Small intestine (tissue), 7 donors: Measurements from ENCODE around the gene TMEM101. TPM values are rescaled to one million over a fixed set of nuclear protein-coding genes. Genes with fewer than 3 reads are reported as not detected.
"Not testable (repeated sequence)": the region's sequence is repeated elsewhere in the genome, so short reads cannot be mapped to it uniquely, and the experiment has no call there.

Source experiments
- DNase-seq, 2 donors: peaks; one replicate each; pipeline versions ENCODE4 v3.0.0 to v3.0.0-alpha.2; 2013
- FAIRE-seq: peaks from 2 replicates; lab custom pipeline; 2012; peaks lifted over from hg19 to GRCh38; lab: Jason Lieb, UNC
- H3K27ac ChIP-seq, 3 donors: one replicate each; pipeline ENCODE4 v1.5.1; 2013; ENCODE audit warnings: low read length in 2 of 3, mild to moderate bottlenecking in 2 of 3, control low read depth in 1 of 3, inconsistent platforms in 1 of 3, low read depth in 1 of 3, moderate library complexity in 1 of 3
- H3K27me3 ChIP-seq, 3 donors: one replicate each; pipeline ENCODE4 v1.6.1; 2013; ENCODE audit warnings: low read length in 3 of 3, inconsistent platforms in 1 of 3; ENCODE audit not compliant: control insufficient read depth in 3 of 3, insufficient read depth in 3 of 3
- H3K36me3 ChIP-seq, 3 donors: one replicate each; pipeline ENCODE4 v1.6.1; 2013; ENCODE audit warnings: low read length in 3 of 3, inconsistent platforms in 1 of 3, low read depth in 1 of 3, mild to moderate bottlenecking in 1 of 3, moderate library complexity in 1 of 3; ENCODE audit not compliant: control insufficient read depth in 3 of 3, insufficient read depth in 2 of 3
- H3K4me1 ChIP-seq, 3 donors: one replicate each; pipeline ENCODE4 v1.6.1; 2013; ENCODE audit warnings: low read length in 2 of 3, inconsistent platforms in 1 of 3, low read depth in 1 of 3, mild to moderate bottlenecking in 1 of 3, moderate library complexity in 1 of 3; ENCODE audit not compliant: control insufficient read depth in 3 of 3, insufficient read depth in 2 of 3
- H3K4me3 ChIP-seq, 3 donors: one replicate each; pipeline ENCODE4 v1.5.1; 2013; ENCODE audit warnings: low read length in 3 of 3, control low read depth in 1 of 3, inconsistent platforms in 1 of 3, low read depth in 1 of 3, mild to moderate bottlenecking in 1 of 3, moderate library complexity in 1 of 3
- H3K9me3 ChIP-seq, 2 donors: one replicate each; pipeline ENCODE4 v1.6.1; 2013; ENCODE audit warnings: low read depth in 1 of 2, low read length in 1 of 2; ENCODE audit not compliant: control insufficient read depth in 2 of 2, insufficient read depth in 1 of 2
- WGBS, 3 donors: extraction: QIAGEN DNeasy Blood & Tissue Kit; methylation state at CpG; one replicate each; pipeline ENCODE4 v1.1.7; 2013; 5-methylcytosine and 5-hydroxymethylcytosine counted together
- polyA plus RNA-seq, 4 donors: library from polyadenylated mRNA; stranded (reverse) in 3 of 4; unstranded in 1 of 4; fragments of 200-250 nt in 3 of 4; fragments of 120-200 nt in 1 of 4; gene quantifications; one replicate each; pipeline versions ENCODE4 v1.2.1 to v1.2.3, GENCODE V29; 2013
- donor health status: healthy with polysubstance abuse.
- donor health status: control.
- donor health status: control.
- donor health status: Bipolar disorder and iron deficiency.
- donor health status: healthy.

TMEM101 gene
- polyA plus RNA-seq, 4 donors: 11.3 to 47.5 (median 27.7) TPM

DNA sequence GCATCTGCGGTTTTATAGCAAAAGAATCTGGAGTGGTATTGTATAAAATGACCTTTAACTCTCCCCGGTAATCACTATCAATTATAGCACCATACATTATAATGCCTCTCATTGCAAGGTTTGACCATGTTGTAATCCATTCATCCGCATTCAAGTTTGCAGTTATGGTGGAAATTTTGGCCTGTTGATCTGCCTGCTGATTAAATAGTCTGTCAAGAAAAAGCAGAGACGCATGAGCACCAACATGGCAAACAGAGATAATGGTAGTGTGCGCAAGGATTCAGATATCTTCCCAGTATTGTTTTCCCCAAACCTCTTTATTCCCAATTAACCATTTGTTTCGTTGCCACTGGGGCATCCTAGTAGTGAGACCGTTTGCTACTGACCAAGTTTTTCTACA, 6.5 kb upstream of the TMEM101 start:
- H3K27ac ChIP-seq, H3K9me3 ChIP-seq, H3K4me3 ChIP-seq, FAIRE-seq, DNase-seq, H3K4me1 ChIP-seq, H3K27me3 ChIP-seq: not testable (repeated sequence)
- 93 to 94% (median 93%) methylated on average over 7 of the region's 7 CpGs for WGBS, 3 donors
- peaks cover 0 to 31% (median 0%) of the 10 kb centered on the region in 3 donors for H3K36me3 ChIP-seq

- DNase-seq: no peak
Observed at GRCh38 chr17:44014133-44014436, 678 bp downstream of the TMEM101 start.

GRCh38 chr17:44012874-44013273, 1.9 kb downstream of the TMEM101 start:
- no peaks in the 10 kb centered on the region for H3K9me3 ChIP-seq
- WGBS, 3 donors: 91 to 95% (median 94%) methylated on average over 14 of the region's 14 CpGs
- DNase-seq (no peak), FAIRE-seq (no peak)
- H3K4me3 ChIP-seq: no peak overlapping the region
- H3K36me3 ChIP-seq: peaks cover 0 to 48% (median 4%) of the 10 kb centered on the region in 3 donors
- peaks cover 0 to 56% (median 2%) of the 10 kb centered on the region in 3 donors for H3K4me1 ChIP-seq
- no peaks in the 10 kb centered on the region for H3K27me3 ChIP-seq
- H3K27ac ChIP-seq: peak overlapping the region in 1 of 3 donors; percentile 63

More at GRCh38 chr17:44014133-44014436, 678 bp downstream of the TMEM101 start:
- Histone ChIP-seq H3K4me1 (peaks cover 0 to 45% (median 2%) of the 10 kb centered on the region in 3 donors), H3K36me3 (peaks cover 0 to 36% (median 0%) of the 10 kb centered on the region in 3 donors), H3K9me3 (no peaks in the 10 kb centered on the region), H3K4me3 (peak overlapping the region; percentile 61 to 100 (median 84)), H3K27ac (peak overlapping the region in 1 of 3 donors; percentile 77), H3K27me3 (no peaks in the 10 kb centered on the region)
- 9 to 10% (median 10%) methylated on average over 12 of the region's 12 CpGs for WGBS, 3 donors
- no peak for FAIRE-seq

GRCh38 chr17:44012391-44012790, 2.4 kb downstream of the TMEM101 start:
- peak overlapping the region in 1 of 3 donors; percentile 63 for H3K27ac ChIP-seq
- H3K4me3 ChIP-seq: no peak overlapping the region
- no peaks in the 10 kb centered on the region for H3K9me3 ChIP-seq
- peak; percentile 53 to 60 for DNase-seq
- WGBS, 3 donors: 32 to 67% (median 62%) methylated on average over 3 of the region's 3 CpGs
- H3K27me3 ChIP-seq: no peaks in the 10 kb centered on the region
- H3K4me1 ChIP-seq: peaks cover 4 to 61% (median 5%) of the 10 kb centered on the region in 3 donors
- FAIRE-seq: no peak
- peaks cover 0 to 53% (median 6%) of the 10 kb centered on the region in 3 donors for H3K36me3 ChIP-seq

DNA sequence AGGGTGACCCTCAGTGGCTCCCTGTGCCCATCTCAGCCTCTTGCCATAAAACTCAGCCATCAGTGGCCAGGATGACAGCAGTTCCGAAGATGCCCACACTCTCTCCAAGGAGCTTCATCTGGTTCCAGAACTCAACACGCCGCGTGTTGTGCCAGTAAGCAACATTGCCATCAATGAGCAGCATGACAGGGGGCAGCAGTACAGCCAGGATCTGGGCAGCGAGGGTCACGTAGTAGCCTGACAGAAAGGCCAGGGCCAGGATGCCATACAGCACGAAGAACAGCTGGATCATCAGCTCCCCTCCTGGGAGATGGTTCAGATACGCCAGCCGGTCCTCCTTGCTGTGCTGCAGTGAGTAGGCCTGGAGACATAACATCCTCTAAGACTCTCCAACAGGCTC, 2.9 kb downstream of the TMEM101 start:
- H3K4me3 ChIP-seq: no peak overlapping the region
- no peaks in the 10 kb centered on the region for H3K27me3 ChIP-seq
- H3K9me3 ChIP-seq: no peaks in the 10 kb centered on the region
- H3K27ac ChIP-seq: peak overlapping the region in 1 of 3 donors; percentile 63
- peaks cover 7 to 66% (median 7%) of the 10 kb centered on the region in 3 donors for H3K4me1 ChIP-seq
- 91 to 92% (median 92%) methylated on average over 9 of the region's 9 CpGs for WGBS, 3 donors
- FAIRE-seq (no peak), DNase-seq (no peak)
- H3K36me3 ChIP-seq: peaks cover 0 to 58% (median 8%) of the 10 kb centered on the region in 3 donors

- 49 to 60% (median 56%) methylated on average over 4 of the region's 4 CpGs for WGBS, 3 donors
- peaks cover 7 to 69% (median 7%) of the 10 kb centered on the region in 3 donors for H3K4me1 ChIP-seq
- peaks cover 0 to 3% (median 0%) of the 10 kb centered on the region in 3 donors for H3K27me3 ChIP-seq
- FAIRE-seq (no peak), DNase-seq (no peak)
- H3K36me3 ChIP-seq: peaks cover 0 to 63% (median 8%) of the 10 kb centered on the region in 3 donors
- peak overlapping the region in 1 of 3 donors; percentile 63 for H3K27ac ChIP-seq
- H3K9me3 ChIP-seq: no peaks in the 10 kb centered on the region
- H3K4me3 ChIP-seq: no peak overlapping the region
Observed at GRCh38 chr17:44010966-44011647, 3.7 kb downstream of the TMEM101 start.

- peaks cover 5 to 66% (median 7%) of the 10 kb centered on the region in 3 donors for H3K4me1 ChIP-seq
- no peaks in the 10 kb centered on the region for H3K9me3 ChIP-seq
- H3K27me3 ChIP-seq: peaks cover 0 to 21% (median 2%) of the 10 kb centered on the region in 3 donors
- H3K4me3 ChIP-seq: no peak overlapping the region
- DNase-seq (no peak), FAIRE-seq (no peak)
- no peak overlapping the region for H3K27ac ChIP-seq
- WGBS, 3 donors: 68 to 76% (median 75%) methylated on average over 6 of the region's 6 CpGs
- peaks cover 0 to 71% (median 8%) of the 10 kb centered on the region in 3 donors for H3K36me3 ChIP-seq
Observed at GRCh38 chr17:44008205-44008909, 6.4 kb downstream of the TMEM101 start.

- Histone ChIP-seq H3K4me3 (peak overlapping the region; percentile 45 to 89 (median 73)), H3K36me3 (peaks cover 0 to 66% (median 8%) of the 10 kb centered on the region in 3 donors), H3K27ac (peak overlapping the region in 2 of 3 donors; percentile 23 to 56), H3K4me1 (peaks cover 5 to 59% (median 7%) of the 10 kb centered on the region in 3 donors), H3K27me3 (peaks cover 0 to 21% (median 2%) of the 10 kb centered on the region in 3 donors), H3K9me3 (no peaks in the 10 kb centered on the region)
- DNase-seq: no peak
- no peak for FAIRE-seq
- WGBS, 3 donors: 20 to 60% (median 34%) methylated on average over 31 to 37 of the region's 37 CpGs
Observed at GRCh38 chr17:44007346-44008204, 7.2 kb downstream of the TMEM101 start.
